GM19238 (cell line): ENCODE measurements around the gene DR1.
"Not testable (repeated sequence)": the region's sequence is repeated elsewhere in the genome, so short reads cannot be mapped to it uniquely, and the experiment has no call there.

Source experiments
- DNase-seq: peaks from one replicate; pipeline ENCODE4 v3.0.0; 2011; ENCODE audit warnings: low spot score; ENCODE audit not compliant: insufficient read length

Gene DR1

GRCh38 chr1:93339171-93339697, 6.5 kb upstream of the DR1 start:
- no peak for DNase-seq

- DNase-seq = no peak
Observed at GRCh38 chr1:93340090-93340489, 5.6 kb upstream of the DR1 start.

GRCh38 chr1:93344484-93344883, 1.2 kb upstream of the DR1 start:
- DNase-seq = no peak

GRCh38 chr1:93344886-93345632, 648 bp upstream of the DR1 start:
- no peak for DNase-seq

- no peak for DNase-seq
Observed at GRCh38 chr1:93346421-93346993, 800 bp downstream of the DR1 start.

- DNase-seq = no peak
Observed at GRCh38 chr1:93347334-93347899, 1.7 kb downstream of the DR1 start.

GRCh38 chr1:93348104-93348728, 2.5 kb downstream of the DR1 start:
- DNase-seq = no peak

- no peak for DNase-seq
Observed at GRCh38 chr1:93349231-93350135, 3.8 kb downstream of the DR1 start.

- DNase-seq = no peak
Observed at GRCh38 chr1:93350322-93350721, 4.6 kb downstream of the DR1 start.

GRCh38 chr1:93350875-93351274, 5.2 kb downstream of the DR1 start:
- no peak for DNase-seq

GRCh38 chr1:93351346-93351745, 5.6 kb downstream of the DR1 start:
- not testable (repeated sequence) for DNase-seq

GRCh38 chr1:93352376-93352775, 6.7 kb downstream of the DR1 start:
- DNase-seq = no peak

GRCh38 chr1:93353286-93353685, 7.6 kb downstream of the DR1 start:
- DNase-seq = no peak

- DNase-seq = no peak
Observed at GRCh38 chr1:93354749-93355148, 9.0 kb downstream of the DR1 start.

- DNase-seq = no peak
Observed at GRCh38 chr1:93357242-93357641, 11.5 kb downstream of the DR1 start.

GRCh38 chr1:93358293-93358692, 12.6 kb downstream of the DR1 start:
- DNase-seq = no peak

- no peak for DNase-seq
Observed at GRCh38 chr1:93360111-93360510, 14.4 kb downstream of the DR1 start.

- no peak for DNase-seq
Observed at GRCh38 chr1:93362237-93362636, 16.5 kb downstream of the DR1 start.

GRCh38 chr1:93365813-93366212, 20.1 kb downstream of the DR1 start:
- DNase-seq = no peak

- DNase-seq = no peak
Observed at GRCh38 chr1:93369734-93370133, 24.0 kb downstream of the DR1 start.
